ENCODE results near the gene SLC38A8. TPM values are rescaled to one million over a fixed set of nuclear protein-coding genes. Genes with fewer than 3 reads are reported as not detected.

The SLC38A8 gene
- total and polyA plus RNA-seq, 8 donors, result 0.14 to 0.49 (median 0.34) TPM; not detected in 4

- no peak for ATAC-seq
- intact Hi-C loops (cut with DNase I), result loop anchor here in 2 of 3 donors (10.0 kb wide), 2 partner anchors 85 to 225 kb away; partner anchors contain the start of gene NECAB2 (in 1 of the 2)
- peaks cover 9 to 12% (median 11%) of the 10 kb centered on the region in 3 donors for H3K4me1 ChIP-seq
- no peak for TF ChIP-seq CTCF (IDR thresholded peaks at IDR 0.05)
- H3K36me3 ChIP-seq, result peaks cover 0 to 19% (median 0%) of the 10 kb centered on the region in 3 donors
- no peak for FAIRE-seq
- H3K27ac ChIP-seq, result peak overlapping the region in 3 of 4 donors; percentile 48 to 77 (median 62)
- peak in 1 of 6 donors; percentile 49 for DNase-seq
- no peaks in the 10 kb centered on the region for H3K27me3 ChIP-seq
- WGBS, 2 donors, result 87 to 88% methylated on average over 13 of the region's 13 CpGs
- H3K4me3 ChIP-seq, result no peak overlapping the region
- no peaks in the 10 kb centered on the region for H3K9me3 ChIP-seq
Observed at GRCh38 chr16:84049403-84050060, 6.9 kb upstream of the SLC38A8 start.

- peak overlapping the region; percentile 3 to 77 (median 55) for H3K27ac ChIP-seq
- 85 to 90% methylated on average over 13 of the region's 13 CpGs for WGBS, 2 donors
- no peak for TF ChIP-seq CTCF (IDR thresholded peaks at IDR 0.05)
- peaks cover 9 to 12% (median 11%) of the 10 kb centered on the region in 3 donors for H3K4me1 ChIP-seq
- intact Hi-C loops (cut with DNase I), result loop anchor here in 1 of 3 donors (10.0 kb wide), 1 partner anchor 84 kb away; the partner anchor contains the start of gene NECAB2
- FAIRE-seq, result no peak
- peak; percentile 50 to 60 (median 58) for ATAC-seq
- H3K36me3 ChIP-seq, result peaks cover 0 to 15% (median 0%) of the 10 kb centered on the region in 3 donors
- H3K27me3 ChIP-seq, result no peaks in the 10 kb centered on the region
- peak in 4 of 6 donors; percentile 31 to 58 (median 44) for DNase-seq
- H3K4me3 ChIP-seq, result no peak overlapping the region
- no peaks in the 10 kb centered on the region for H3K9me3 ChIP-seq
Observed at GRCh38 chr16:84048871-84049270, 6.3 kb upstream of the SLC38A8 start.

- peak in 3 of 4 donors; percentile 9 to 21 (median 12) for TF ChIP-seq CTCF (IDR thresholded peaks at IDR 0.05)
- Histone ChIP-seq H3K4me3 (no peak overlapping the region), H3K9me3 (no peaks in the 10 kb centered on the region), H3K27me3 (no peaks in the 10 kb centered on the region), H3K4me1 (peaks cover 9 to 12% (median 11%) of the 10 kb centered on the region in 3 donors), H3K36me3 (peaks cover 0 to 9% (median 0%) of the 10 kb centered on the region in 3 donors), H3K27ac (peak overlapping the region in 3 of 4 donors; percentile 48 to 77 (median 62))
- DNase-seq, result peak; percentile 81 to 90 (median 85)
- intact Hi-C loops (cut with DNase I), result loop anchor here in 1 of 3 donors (10.0 kb wide), 1 partner anchor 83 kb away; the partner anchor contains the start of gene NECAB2
- ATAC-seq, result peak; percentile 93 to 98 (median 96)
- FAIRE-seq, result no peak
- WGBS, 2 donors, result 44 to 48% methylated on average over 7 of the region's 7 CpGs
Observed at GRCh38 chr16:84048270-84048669, 5.7 kb upstream of the SLC38A8 start.

- 86 to 98% methylated on average over 6 of the region's 6 CpGs for WGBS, 2 donors
- H3K36me3 ChIP-seq, result peaks cover 0 to 2% (median 0%) of the 10 kb centered on the region in 3 donors
- H3K4me1 ChIP-seq, result peaks cover 9 to 12% (median 11%) of the 10 kb centered on the region in 3 donors
- no peak overlapping the region for H3K4me3 ChIP-seq
- DNase-seq, result peak in 2 of 6 donors; percentile 44 to 58
- no peak for TF ChIP-seq CTCF (IDR thresholded peaks at IDR 0.05)
- ATAC-seq, result no peak
- no peaks in the 10 kb centered on the region for H3K9me3 ChIP-seq
- no peak overlapping the region for H3K27ac ChIP-seq
- FAIRE-seq, result no peak
- no peaks in the 10 kb centered on the region for H3K27me3 ChIP-seq
- intact Hi-C loops (cut with DNase I), result loop anchor here in 1 of 3 donors (10.0 kb wide), 1 partner anchor 83 kb away; the partner anchor contains the start of gene NECAB2
Observed at GRCh38 chr16:84047626-84048025, 5.0 kb upstream of the SLC38A8 start.
